ENCODE results near the gene CELSR1.

Gene CELSR1

DNA sequence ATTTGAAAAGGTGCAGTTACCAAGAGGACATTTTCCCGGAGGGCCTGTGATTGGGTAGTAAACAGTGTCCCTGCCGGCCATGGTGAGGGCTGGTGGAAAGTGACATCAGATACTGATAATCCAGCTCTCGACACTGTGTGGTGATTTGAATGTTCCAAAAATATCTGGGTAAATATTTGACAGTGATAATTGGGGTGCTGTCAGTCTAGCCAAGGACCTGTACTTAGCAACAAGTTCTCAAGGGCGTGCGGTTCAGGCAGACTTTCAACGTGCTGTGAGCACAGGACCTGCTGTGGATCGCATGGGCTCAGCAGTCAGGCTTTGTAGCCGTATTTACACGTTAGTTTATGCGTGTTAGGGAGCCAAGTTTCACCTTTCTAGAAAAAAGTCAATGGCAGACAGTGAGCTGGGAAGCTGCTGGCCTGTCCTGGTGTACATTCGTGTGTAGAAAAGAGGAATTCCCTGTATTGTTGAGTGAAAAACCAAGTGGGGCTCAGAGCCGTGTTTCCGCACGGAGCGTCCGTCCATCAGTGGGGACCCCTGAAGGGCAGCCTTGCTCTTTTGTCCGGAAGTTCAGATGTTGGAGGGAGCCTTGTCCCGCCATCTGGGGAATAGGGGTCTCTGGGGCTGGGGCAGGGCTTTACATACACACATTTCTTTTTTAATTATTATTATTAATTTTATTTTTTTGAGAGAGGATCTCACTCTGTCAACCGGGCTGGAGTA is 190.6 kb downstream of the CELSR1 start:
- DNase-seq, result no peak

DNA sequence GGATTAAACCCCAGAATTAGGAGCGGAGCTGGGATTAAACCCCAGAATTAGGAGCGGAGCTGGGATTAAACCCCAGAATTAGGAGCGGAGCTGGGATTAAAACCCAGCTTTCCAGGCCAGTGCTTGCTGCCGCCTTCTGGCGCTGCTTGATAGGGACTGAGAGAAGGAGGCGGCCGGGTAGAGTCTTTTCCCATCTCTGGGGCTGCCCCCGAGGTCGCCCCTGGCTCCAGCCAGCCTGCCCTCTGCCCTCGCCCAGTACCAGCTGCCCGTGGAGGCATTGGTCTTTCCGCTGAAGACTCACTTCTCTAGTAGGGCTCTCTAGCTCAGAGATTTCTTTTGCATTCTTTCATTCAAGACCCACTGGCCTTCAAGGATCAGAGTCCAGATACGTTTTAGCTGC is 196.7 kb downstream of the CELSR1 start:
- no peak for DNase-seq

DNA sequence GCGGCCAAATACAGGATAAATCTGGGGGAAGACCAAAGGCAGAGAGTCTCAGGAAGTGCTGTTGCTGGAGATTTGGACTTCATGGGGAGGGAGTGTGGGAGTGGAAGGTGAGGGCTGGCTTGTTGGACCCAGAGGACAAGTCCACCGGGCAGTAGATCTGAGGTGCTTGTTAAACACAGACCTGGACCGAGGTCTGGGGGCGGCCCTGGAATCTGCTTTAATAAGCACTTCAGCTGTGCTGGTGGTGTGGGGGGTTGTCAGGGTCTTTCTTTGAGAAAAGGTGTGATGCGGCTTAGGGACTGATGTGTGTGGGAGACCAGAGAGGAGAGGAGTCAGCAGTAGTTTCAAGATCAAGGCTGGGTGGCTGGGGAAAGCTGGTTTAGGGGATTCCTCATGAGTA is 197.5 kb downstream of the CELSR1 start:
- no peak for DNase-seq

DNA sequence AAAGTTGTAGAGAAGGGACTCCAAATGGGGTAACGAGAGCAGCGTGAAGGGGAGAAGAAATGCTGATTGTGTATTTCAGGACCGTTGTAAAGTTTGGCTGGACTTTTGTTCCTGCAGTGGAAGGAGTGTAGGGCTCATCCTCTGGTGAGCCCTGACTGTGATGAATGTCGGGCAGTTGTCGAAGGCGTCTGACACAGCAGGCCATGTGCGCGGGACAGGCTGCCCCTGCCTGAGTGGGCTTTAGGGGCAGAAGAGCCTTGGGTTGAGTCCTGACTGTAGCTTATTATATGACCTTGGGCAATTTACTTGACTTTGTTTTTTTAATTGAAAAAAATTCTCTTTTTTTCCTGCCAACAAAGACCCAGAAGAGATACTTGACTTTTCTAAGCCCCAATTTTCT is 198.8 kb downstream of the CELSR1 start:
- DNase-seq, result no peak

DNA sequence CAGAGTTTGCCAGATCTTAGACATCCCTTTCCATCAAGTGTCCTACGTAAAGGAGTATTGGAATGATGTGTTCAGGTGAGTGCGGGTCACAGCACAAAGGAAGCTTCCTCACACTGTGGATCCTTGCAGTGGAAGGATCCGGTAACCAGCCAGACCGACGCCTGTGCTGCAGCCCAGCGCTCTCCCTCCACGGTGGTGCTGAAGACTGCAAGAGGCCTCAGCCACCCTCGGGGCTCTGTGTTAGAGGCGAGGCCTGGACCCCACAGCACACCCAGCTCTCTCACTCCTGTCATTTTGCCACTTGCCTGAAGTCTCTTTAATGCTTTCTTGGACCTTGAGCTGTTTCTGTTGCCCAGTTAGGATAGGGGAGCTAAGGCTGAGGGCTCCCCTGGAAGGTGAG is 199.6 kb downstream of the CELSR1 start:
- no peak for DNase-seq

DNA sequence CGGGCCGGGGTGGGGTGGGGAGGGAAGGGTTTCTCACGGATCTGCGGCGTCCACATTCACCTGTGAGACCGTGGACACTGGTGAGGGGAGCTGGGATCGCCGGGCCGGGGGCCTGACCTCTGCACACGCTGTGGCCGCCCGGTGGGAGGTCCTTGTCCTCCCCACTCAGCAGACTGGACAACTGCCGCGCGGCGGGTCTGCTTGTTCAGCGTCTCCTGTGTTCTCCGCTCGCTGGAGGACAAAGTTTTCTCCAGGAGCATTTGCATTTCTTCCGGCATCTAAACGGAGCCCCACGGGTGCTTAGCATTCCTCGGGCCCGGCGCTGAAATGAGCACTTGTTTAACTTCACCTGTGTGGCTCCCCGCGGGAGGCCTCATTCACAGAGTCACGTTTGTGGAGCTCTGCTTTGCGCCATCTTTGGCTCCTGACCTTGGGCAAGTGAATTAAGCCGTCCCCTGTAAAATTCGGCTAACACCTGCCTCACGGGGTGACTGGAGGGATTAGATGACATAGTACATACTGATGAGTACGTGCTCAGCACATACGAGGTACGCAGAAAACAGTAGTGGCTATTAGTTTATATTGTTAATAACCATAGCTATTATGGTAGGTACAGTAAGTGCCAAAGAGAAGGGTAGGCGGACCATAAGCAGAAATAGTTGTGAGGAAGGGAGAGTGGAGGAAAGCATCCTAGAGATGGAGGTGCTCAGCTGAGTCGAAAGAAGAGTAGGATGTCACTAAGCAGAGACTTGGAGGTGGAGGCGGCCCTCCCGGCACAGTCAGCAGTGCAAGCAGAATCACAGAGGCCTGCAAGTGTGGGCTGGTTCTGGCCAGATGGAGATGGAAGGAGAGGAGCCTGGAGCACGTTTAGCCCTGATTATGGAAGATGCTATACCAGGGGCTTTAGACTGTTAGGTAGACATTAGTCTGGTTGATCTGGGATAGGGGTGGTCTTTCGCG is 201.0 kb downstream of the CELSR1 start:
- DNase-seq, result no peak

DNA sequence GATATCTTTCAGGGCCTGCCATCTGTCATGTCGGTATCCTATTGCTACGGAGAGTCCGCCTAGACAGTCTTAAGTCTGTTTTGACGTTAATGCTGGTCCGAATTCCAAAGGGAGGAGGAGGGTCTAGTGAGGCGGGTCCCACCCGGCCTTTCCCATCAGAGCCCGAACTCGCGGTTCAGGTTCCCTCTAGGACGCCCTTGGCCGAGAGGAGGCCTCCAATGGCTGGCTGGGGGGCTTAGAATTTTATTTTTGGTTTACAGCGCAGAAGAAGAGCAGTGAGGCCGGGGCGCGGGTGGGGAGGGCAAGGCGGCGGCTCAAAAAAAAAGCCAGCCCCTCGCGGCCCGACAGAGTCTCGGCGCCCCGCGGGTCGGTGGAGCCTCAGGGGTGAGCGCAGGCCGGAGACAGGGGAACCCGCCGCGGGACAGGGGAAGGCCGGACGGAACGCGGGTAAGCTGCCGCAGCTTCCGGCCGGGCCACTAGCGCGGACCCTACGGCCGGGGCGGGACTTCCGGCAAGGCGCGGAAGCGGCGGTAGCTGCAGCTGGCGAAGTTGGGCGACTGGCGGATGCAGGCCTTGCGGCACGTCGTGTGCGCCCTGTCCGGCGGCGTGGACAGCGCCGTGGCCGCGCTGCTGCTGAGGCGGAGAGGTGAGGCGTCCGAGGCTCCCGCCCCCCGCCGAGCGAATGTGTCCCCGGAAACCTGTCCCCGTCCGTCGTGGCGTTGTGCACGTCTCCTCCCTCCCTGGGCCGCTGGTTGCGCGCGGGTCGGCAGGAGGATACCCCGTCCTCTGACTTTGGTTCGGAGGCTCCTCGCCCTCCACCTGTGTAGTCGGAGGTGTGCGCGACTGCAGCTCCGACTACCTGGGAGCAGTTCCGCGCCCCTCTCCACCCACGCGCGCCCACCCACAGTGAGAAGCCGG is 202.0 kb downstream of the CELSR1 start, which contains the start of gene TRMU:
Gene TRMU (plus strand): TSS at position 514 of the 918 bp plus-strand sequence. CDS start 51 bp downstream, at position 565.
- DNase-seq, result peak in 1 of 2 experiments; percentile 38

DNA sequence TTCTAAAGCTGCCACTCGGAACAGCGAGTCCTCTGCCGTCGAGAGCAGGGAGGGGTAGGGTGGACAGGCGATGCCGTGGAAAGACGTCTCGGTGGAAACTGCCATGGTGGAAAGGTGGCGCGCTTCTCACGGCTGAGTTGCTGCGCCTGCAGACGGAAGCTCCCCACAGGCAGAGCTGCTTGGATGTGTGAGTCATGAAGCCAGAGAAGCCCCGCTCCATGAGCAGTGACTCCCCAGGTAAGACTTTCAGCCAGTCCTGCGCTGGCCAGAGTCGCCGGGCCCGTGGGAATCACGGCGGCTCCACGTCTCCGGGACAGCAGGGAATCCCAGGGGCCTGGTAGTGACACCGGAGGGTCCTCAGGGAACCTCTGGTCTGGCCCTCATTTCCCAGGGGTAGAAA is 205.9 kb downstream of the CELSR1 start:
- DNase-seq, result no peak

DNA sequence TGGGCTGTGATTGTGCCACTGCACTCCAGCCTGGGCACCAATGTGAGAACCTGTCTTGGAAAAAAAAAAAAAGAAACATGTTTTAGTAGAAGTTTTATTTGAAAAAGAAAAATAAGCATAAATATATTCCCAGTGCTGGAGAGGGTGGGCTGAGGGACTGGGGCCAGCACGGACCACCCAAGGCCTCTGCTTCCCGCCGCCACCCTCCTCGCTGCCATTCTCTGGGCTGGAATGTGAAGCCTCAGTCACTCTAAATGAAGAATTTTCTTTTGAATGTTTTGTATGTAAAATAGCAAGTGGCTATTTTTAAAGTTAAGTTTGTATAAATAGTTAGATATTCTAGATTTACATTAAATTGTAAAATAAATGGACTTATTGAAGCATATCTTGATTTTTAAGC is 207.0 kb downstream of the CELSR1 start:
- DNase-seq, result no peak

DNA sequence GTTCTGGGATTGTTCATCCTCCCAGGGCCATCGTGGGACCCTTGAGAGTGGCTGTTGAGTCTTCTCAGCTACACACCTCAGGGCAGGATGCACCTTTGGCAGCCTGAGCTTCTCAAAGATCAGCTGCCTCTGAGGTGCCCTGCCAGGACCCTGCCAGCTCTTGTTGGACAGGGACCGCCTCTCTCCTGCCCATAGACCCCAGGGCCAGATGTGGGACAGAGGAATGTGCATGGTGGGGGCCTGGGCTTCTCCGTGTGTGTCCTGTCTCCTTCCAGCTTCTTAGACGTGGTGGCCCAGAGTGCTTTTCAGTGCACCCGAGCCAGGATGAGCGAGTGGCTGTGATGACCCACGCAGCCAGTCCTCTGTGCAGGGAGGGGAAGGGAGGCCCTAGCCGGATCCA is 207.8 kb downstream of the CELSR1 start:
- no peak for DNase-seq

DNA sequence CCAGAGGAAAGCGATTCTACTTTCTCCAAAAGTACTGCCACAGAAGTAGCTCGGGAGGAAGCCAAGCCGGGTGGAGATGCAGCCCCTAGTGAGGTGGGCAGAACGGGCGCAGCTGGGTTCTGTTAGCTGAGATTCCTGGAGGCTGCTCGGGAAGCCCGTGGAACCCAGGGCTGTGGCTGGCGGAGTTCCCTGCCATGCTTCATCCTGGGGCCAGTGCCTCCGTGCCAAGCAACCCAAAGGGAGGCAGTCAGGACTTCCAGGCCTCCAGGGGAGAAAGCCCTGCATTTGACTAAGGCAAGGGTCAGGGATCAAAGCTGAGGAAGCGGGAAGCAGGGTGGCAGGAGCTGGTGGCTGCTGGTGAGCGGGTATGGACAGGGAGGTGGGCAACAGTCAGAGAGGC is 208.6 kb downstream of the CELSR1 start:
- no peak for DNase-seq

DNA sequence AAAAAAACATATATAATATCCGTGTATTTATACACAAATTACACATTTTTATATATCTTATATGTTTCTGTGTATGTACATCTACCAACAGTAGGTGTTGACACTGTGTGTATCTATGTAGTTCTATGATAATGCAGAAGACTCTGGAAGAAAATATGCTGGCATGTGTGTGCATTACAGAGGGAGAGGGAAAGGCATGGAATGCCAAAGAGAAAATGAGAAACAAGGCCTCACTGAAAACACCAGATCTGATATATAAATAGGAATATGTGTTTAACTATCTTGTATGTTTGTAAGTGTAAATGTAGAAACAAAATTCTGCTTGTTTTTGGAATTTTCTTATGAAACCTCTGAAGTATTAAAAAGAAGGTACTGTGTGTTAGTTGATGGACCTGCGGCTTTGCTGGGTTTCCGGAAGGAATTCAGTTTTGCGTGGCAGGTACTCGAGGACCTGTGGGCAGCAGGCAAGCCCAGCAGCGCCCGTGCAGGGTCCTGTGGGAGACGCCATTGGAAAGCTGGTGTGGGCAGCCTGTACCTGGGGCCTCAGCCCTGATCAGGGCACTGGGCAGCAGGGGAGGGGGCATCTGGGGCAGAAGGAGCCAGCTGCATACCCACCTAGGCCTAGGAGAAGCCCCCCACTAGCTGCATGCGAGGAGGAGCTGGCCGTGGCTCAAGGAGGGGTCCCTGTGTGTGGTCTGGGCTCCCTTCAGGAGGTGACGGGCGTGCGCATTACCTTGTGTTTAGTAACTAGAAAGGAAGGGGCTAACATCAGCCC is 209.5 kb downstream of the CELSR1 start:
- DNase-seq, result no peak

DNA sequence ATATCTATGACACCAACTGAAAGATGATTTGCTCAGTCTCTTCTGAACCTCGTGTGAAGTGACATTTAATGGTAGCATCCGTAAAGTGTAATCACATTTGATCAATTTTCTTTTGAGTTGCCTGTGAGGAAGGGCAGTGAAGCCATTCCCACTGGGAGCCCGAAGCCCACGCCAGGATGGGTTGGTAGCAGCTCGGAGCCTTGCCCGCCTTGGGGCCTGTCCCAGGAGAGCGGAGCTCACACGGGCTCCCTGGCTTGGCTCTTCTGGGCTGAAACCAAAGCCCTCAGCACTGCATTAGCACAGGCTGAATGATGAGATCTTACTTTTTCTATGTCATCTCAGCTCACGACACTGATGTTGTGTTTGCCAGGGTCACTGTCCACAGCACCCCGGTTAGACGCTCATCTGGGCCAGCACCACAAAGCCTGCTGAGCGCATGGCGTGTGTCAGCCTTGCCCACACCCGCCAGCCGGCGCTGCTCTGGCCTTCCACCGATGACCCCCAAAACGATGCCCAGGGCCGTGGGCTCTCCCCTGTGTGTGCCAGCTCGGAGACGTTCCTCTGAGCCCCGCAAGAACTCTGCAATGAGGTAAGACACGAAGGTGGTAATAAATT is 211.2 kb downstream of the CELSR1 start:
- DNase-seq, result no peak

DNA sequence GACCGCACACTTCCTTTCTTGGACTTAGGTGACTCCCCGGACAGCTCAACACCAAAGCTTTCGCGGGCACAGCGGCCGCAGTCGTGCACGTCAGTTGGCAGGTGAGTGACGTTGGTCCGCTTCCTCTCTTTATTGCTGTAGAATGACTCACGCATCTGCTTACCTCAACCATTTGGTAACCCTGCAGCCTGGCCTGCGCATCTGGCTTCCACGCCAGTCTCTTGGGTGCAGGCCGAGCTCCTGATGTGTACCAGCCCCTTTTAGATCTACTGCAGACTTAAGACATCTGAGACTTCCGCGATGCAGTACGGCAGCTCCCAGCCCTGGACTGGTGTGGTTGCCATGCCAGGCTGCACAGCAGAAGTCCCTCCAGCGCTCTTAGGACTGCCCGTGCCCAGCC is 214.3 kb downstream of the CELSR1 start:
- DNase-seq, result no peak

DNA sequence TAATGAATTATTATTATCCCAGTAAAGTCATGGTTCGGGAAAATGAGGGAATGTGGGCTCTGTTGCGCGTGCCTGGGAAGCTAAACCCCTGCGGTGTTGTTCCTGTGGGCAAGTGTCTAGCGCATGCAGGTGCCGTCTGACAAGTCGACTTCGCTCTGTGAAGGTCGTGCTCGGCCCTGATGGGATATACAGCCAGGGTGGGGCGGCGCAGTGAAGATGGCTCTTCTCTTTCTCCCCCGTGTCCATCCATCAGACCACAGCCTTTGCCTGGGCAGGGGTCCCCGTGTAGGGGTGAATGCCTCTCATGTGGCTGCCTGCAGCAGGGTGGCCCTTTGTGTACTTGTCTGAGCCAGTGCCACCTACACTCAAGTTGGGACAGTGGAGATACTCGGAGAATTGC is 214.7 kb downstream of the CELSR1 start:
- no peak for DNase-seq

DNA sequence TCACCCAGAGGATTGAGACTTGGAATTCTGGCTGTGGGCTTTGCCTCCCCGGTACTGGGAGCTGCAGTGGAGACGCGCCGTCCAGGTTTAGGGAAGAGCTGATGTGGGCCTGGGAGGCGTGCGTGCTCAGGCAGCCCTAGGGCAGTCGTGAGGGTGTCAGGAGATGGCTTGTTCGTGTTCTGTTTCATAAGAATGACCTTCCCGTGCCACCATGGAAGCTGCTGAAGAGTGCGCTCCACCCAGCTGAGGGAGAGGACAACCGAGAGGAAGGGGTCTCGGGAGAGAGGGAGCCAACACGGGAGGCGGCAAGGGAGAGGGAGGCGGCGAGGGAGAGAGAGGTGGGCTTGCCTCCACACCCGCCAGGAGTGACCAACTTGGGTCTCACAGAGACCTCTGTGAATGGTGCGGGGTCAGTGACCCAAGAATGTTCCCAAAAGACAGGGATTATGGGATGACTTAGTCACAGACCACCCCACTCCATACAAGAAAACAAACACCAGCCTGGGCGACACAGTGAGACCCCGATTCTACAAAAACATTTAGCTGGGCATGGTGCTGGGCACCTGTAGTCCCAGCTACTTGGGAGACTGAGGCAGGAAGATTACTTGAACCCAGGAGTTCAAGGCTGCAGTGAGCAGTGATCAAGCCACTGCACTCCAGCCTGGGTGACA is 216.6 kb downstream of the CELSR1 start:
- DNase-seq, result no peak

DNA sequence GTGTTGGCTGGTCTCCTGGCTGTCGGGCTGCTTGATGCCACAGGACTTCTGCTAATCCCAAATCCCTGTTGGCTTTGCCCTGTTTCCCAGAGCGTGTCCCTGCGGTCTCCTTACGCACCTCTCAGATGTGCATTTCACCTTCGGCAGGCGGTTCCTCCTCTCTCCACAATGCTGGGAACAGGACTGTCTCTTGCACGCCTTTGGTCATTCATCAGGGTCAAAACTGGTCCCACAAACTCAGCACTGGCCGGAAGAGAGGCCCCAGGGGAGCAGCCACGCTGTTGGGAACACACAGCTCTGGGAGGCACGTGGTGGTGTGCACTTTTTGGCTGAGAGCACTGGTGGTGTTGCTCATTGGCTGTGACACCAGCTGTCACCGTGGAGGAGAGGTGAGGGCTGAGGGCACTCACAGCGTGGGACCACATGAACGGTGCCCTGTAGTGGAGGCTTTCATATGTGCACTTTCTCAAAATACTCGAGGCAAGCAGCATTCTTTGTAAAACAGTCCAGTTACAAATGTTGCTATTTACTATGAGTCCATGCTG is 217.2 kb downstream of the CELSR1 start:
- no peak for DNase-seq

DNA sequence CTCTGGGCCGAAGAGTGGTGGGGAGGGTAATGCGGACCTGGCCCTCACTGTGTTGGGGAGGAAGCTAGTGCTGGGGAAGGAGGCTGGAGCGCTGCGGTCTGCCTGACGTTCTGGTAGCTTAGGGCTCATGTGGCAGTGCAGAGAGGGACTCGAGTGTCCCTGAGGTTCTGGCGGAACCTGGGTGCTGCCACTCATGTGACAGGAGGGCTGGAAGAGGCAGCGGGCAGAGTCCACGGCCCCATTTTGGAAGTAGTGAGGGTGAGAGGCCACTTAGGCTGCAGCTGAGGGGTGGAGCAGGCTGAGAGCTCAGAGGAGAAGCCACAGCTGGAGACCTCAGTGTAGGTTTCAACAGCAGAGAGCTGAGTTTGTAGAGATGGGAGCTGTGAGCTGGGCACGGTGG is 218.1 kb downstream of the CELSR1 start:
- DNase-seq, result no peak

DNA sequence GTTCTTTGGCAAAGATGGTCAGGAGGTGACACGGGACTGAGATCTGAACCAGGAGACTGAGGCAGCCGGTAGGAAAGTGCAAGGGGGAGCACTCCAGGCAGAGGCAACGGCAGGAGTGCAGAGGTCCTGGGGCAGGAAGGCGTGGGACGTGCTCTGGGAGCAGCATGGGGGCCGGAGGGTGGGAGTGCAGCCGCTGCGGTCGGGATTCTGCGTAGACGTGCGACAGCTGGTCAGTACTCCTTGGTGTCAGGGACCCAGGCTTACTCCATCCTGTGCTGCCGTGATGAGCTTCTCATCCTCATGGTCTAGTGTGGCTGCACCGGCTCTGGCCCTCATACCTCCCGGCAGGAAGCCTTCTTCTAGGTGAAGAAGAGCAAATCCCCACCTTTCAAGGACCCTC is 218.8 kb downstream of the CELSR1 start:
- no peak for DNase-seq

DNA sequence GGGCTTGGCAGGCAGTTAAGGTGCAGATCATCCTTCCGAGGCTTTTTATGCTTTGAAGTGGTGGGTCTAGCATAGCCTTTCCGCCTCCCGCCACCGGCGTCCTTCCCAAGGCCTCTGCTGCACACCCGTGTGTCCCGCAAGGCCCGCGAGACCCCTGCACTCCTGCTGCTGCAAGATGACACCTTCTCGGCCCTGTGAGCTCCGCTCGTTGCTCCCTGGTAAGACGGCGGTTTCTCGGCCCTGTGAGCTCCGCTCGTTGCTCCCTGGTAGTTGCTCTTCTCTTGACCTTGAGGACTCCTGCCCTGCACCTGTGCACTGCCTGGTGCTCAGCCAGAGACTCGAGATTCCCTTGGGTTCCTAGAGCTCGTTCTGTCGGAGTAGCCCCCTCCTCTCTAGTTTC is 219.8 kb downstream of the CELSR1 start:
- DNase-seq, result no peak

DNA sequence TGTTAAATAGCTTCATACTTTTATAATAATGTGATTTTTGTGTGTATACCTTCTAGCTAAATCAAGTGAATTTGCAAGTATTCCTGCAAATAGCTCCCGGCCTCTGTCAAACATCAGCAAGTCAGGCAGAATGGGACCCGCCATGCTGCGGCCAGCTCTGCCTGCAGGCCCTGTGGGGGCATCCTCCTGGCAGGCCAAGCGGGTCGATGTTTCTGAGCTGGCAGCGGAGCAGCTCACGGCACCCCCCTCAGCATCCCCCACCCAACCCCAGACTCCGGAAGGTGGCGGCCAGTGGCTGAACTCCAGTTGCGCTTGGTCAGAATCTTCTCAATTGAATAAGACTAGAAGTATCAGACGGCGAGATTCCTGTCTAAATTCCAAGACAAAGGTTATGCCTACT is 221.4 kb downstream of the CELSR1 start:
- DNase-seq, result no peak

Measured in NCI-H187 (cell line).